ENCODE results near the gene DCBLD1.

DNA sequence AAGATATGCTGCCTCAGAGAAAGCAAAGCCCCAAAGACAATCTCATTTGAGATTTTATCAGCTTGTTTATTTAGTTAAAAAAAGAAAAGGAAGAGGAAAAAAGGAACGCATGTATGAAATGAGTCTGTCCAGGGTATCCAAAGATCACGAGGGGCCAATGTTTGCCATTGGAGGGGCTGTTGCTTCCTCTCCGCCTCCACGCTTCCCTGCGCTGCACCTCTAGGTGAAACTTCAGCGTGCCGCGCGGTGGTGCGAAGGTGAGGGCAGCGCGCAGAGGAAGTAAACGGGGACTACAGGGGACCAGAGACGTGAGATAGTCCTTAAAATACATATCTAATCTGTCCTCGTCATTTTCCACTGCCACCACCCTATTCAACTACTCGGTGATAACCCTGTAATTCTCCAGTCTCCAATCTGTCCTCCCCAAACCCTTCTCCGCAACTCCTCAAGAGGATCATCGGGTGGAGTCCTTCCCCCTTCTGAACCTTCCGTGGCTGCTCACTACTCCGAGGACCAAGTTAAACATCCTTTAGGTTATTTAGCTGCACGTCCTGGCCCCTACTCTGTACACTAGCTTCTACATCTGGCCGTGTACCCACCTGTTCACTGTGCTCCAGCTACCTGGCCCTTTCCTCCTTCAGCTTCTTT, 1.1 kb upstream of the DCBLD1 start:
- TF ChIP-seq POLR2A (IDR thresholded peaks at IDR 0.05; ENCODE audit: low read depth, low read length) (no peak), FOS (IDR thresholded peaks at IDR 0.05; ENCODE audit: borderline replicate concordance, insufficient read depth, low read length) (no peak)
- TF ChIP-seq, protein P1, sequence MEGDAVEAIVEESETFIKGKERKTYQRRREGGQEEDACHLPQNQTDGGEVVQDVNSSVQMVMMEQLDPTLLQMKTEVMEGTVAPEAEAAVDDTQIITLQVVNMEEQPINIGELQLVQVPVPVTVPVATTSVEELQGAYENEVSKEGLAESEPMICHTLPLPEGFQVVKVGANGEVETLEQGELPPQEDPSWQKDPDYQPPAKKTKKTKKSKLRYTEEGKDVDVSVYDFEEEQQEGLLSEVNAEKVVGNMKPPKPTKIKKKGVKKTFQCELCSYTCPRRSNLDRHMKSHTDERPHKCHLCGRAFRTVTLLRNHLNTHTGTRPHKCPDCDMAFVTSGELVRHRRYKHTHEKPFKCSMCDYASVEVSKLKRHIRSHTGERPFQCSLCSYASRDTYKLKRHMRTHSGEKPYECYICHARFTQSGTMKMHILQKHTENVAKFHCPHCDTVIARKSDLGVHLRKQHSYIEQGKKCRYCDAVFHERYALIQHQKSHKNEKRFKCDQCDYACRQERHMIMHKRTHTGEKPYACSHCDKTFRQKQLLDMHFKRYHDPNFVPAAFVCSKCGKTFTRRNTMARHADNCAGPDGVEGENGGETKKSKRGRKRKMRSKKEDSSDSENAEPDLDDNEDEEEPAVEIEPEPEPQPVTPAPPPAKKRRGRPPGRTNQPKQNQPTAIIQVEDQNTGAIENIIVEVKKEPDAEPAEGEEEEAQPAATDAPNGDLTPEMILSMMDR (IDR thresholded peaks at IDR 0.05; ENCODE audit: extremely low read depth in 1 of 2, insufficient read depth in 1 of 2, low read depth in 1 of 2, low read length in 2 of 2) = no peak

All from endothelial cell of umbilical vein (primary cell).